HEK293 (cell line): Measurements from ENCODE around the gene EPG5.

Experiments used
- CTCF ChIA-PET: fragments of 350-600 bp; formaldehyde crosslinking; extraction: SDS; loops from one replicate; lab custom pipeline; 2021; ENCODE audit warnings: antibody characterized with exemption; lab: Yijun Ruan, JAX
- POLR2A ChIA-PET: fragments of 300-600 bp; formaldehyde crosslinking; extraction: SDS; loops from one replicate; lab custom pipeline; 2020; ENCODE audit warnings: antibody characterized with exemption, inconsistent platforms; lab: Yijun Ruan, JAX
- H3K27ac ChIP-seq: fragments of 200-500 bp; sonication (Bioruptor generic); 2 replicates; pipeline ENCODE4 v1.5.1; 2014; ENCODE audit warnings: low read depth, low read length, control low read depth, inconsistent platforms; ENCODE audit errors: extremely low read depth
- H3K36me3 ChIP-seq, 2 experiments: fragments of 200-500 bp in 1 of 2; sonication (Bioruptor generic) in 1 of 2; 1 replicate in 1 of 2; 2 replicates in 1 of 2; pipeline ENCODE4 v1.5.1; 2014 to 2017; ENCODE audit warnings: inconsistent platforms in 2 of 2, low read length in 2 of 2; ENCODE audit not compliant: control insufficient read depth in 2 of 2, insufficient read depth in 1 of 2
- H3K4me1 ChIP-seq: fragments of 200-500 bp; sonication (Bioruptor generic); 2 replicates; pipeline ENCODE4 v1.5.1; 2014; ENCODE audit warnings: mild to moderate bottlenecking, low read length, inconsistent platforms; ENCODE audit not compliant: control insufficient read depth, insufficient read depth
- H3K4me3 ChIP-seq: 2 replicates; pipeline ENCODE4 v1.5.1; 2011; ENCODE audit warnings: low read depth, mild to moderate bottlenecking, control low read depth, low read length, moderate library complexity
- H3K9me3 ChIP-seq: fragments of 200-500 bp; sonication (Bioruptor generic); 2 replicates; pipeline ENCODE4 v1.5.1; 2014; ENCODE audit warnings: low read depth, low read length, inconsistent platforms; ENCODE audit not compliant: control insufficient read depth, insufficient read depth
- BCL11B ChIP-seq: fragments of 450-650 bp; formaldehyde crosslinking; IDR thresholded peaks from 2 replicates; pipeline ENCODE4 v1.5.1; 2016; ENCODE audit warnings: low read depth, missing biosample characterization, missing genetic modification characterization
- ZFP37 ChIP-seq: fragments of 450-650 bp; formaldehyde crosslinking; IDR thresholded peaks from 2 replicates; pipeline ENCODE4 v1.5.1; 2016; ENCODE audit warnings: missing biosample characterization, missing genetic modification characterization
- ZNF140 ChIP-seq: fragments of 450-650 bp; formaldehyde crosslinking; IDR thresholded peaks from 2 replicates; pipeline ENCODE4 v1.5.1; 2016; ENCODE audit warnings: missing biosample characterization, missing genetic modification characterization
- ZNF391 ChIP-seq: fragments of 450-650 bp; formaldehyde crosslinking; IDR thresholded peaks from 2 replicates; pipeline ENCODE4 v1.5.1; 2016; ENCODE audit warnings: low read depth, missing biosample characterization, missing genetic modification characterization, borderline replicate concordance
- ZNF423 ChIP-seq: fragments of 450-650 bp; formaldehyde crosslinking; IDR thresholded peaks from 2 replicates; pipeline ENCODE4 v1.5.1; 2016; ENCODE audit warnings: missing biosample characterization, missing genetic modification characterization
- ZNF544 ChIP-seq: fragments of 450-650 bp; formaldehyde crosslinking; IDR thresholded peaks from 2 replicates; pipeline ENCODE4 v1.5.0; 2017; ENCODE audit warnings: missing biosample characterization, missing genetic modification characterization
- ZNF548 ChIP-seq: fragments of 450-650 bp; formaldehyde crosslinking; IDR thresholded peaks from 2 replicates; pipeline ENCODE4 v1.5.1; 2016; ENCODE audit warnings: missing biosample characterization, missing genetic modification characterization
- ZNF571 ChIP-seq: fragments of 450-650 bp; formaldehyde crosslinking; IDR thresholded peaks from 2 replicates; pipeline ENCODE4 v1.5.0; 2017; ENCODE audit warnings: missing biosample characterization, missing genetic modification characterization
- ZNF600 ChIP-seq: fragments of 450-650 bp; formaldehyde crosslinking; IDR thresholded peaks from 2 replicates; pipeline ENCODE4 v1.5.1; 2016; ENCODE audit warnings: missing biosample characterization, missing genetic modification characterization
- ZNF658 ChIP-seq: fragments of 450-650 bp; formaldehyde crosslinking; IDR thresholded peaks from 2 replicates; pipeline ENCODE4; 2016; ENCODE audit warnings: missing biosample characterization, missing genetic modification characterization
- ZNF768 ChIP-seq: fragments of 450-650 bp; formaldehyde crosslinking; IDR thresholded peaks from 2 replicates; pipeline ENCODE4 v1.5.1; 2018; ENCODE audit warnings: missing biosample characterization, mild to moderate bottlenecking, missing genetic modification characterization
- ZNF776 ChIP-seq: fragments of 450-650 bp; formaldehyde crosslinking; IDR thresholded peaks from 2 replicates; pipeline ENCODE4 v1.5.0; 2017; ENCODE audit warnings: missing biosample characterization, missing genetic modification characterization, borderline replicate concordance
- ZNF791 ChIP-seq: fragments of 450-650 bp; formaldehyde crosslinking; IDR thresholded peaks from 2 replicates; pipeline ENCODE4 v1.5.1; 2016; ENCODE audit warnings: missing biosample characterization, missing genetic modification characterization
- TF ChIP-seq, protein P1 (sequence below): fragments of 450-650 bp; formaldehyde crosslinking; IDR thresholded peaks from 2 replicates; pipeline ENCODE4 v1.5.1; 2016; ENCODE audit warnings: missing biosample characterization, missing genetic modification characterization
- TF ChIP-seq, protein P2 (sequence below): sonication (generic); formaldehyde crosslinking; IDR thresholded peaks from 2 replicates; pipeline ENCODE4 v1.8.1; 2022; ENCODE audit warnings: mild to moderate bottlenecking, moderate library complexity, missing genetic modification reagents
- TF ChIP-seq, protein P3 (sequence below): fragments of 450-650 bp; formaldehyde crosslinking; IDR thresholded peaks from 2 replicates; pipeline ENCODE4 v1.5.1; 2016; ENCODE audit warnings: missing biosample characterization, missing genetic modification characterization
- TF ChIP-seq, protein P4 (sequence below): fragments of 450-650 bp; formaldehyde crosslinking; IDR thresholded peaks from 2 replicates; pipeline ENCODE4 v1.5.1; 2016; ENCODE audit warnings: missing biosample characterization, missing genetic modification characterization, borderline replicate concordance
- TF ChIP-seq, protein P5 (sequence below): fragments of 450-650 bp; formaldehyde crosslinking; IDR thresholded peaks from 2 replicates; pipeline ENCODE4 v1.5.1; 2016; ENCODE audit warnings: missing biosample characterization, missing genetic modification characterization
- TF ChIP-seq, protein P6 (sequence below): fragments of 450-650 bp; formaldehyde crosslinking; conservative IDR thresholded peaks from 2 replicates; pipeline ENCODE4 v1.5.1; 2016; ENCODE audit warnings: low read depth, missing biosample characterization, missing genetic modification characterization

The EPG5 gene

DNA sequence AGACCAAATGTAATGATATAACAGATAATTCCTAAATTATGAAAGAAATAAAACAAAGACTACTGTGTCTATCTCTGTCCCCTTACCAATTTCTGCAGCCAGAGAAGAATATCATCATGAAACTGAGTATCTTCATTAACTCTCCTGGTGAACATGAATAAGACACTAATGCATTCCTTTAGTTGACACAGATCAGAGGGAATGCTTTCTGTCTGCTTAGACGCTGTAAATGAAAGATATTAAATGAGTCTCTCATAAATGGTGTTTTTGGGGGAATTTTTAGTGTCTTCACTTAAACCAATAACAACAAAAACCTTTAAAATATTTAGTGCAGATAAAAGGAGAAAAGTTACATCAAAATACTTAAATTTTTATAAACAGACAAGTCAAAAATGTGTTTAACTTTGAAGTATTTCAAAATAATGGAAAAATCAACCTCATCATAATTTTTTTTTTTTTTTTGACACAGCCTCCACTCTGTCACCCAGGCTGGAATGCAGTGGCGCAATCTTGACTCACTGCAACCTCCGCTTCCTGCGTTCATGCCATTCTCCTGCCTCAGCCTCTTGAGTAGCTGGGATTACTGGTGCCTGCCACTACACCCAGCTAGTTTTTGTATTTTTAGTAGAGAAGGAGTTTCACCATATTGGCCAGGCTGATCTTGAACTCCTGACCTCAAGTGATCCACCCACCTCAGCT is 16.0 kb downstream of the EPG5 start:
- ChIA-PET CTCF (interaction anchor here (1.2 kb wide), 1 partner anchor 285 kb away, joined by 5 read pairs; no protein-coding TSS in a partner anchor), POLR2A (no interaction called here)
- Histone ChIP-seq H3K27ac (no peak overlapping the region), H3K36me3 (peaks cover 47 to 83% of the 10 kb centered on the region in 2 experiments), H3K4me1 (no peaks in the 10 kb centered on the region), H3K9me3 (no peaks in the 10 kb centered on the region), H3K4me3 (no peak overlapping the region)
- no peak for TF ChIP-seq ZNF423 (tag by site-specific recombination)
- TF ChIP-seq ZNF600, result no peak
- TF ChIP-seq, protein P1, sequence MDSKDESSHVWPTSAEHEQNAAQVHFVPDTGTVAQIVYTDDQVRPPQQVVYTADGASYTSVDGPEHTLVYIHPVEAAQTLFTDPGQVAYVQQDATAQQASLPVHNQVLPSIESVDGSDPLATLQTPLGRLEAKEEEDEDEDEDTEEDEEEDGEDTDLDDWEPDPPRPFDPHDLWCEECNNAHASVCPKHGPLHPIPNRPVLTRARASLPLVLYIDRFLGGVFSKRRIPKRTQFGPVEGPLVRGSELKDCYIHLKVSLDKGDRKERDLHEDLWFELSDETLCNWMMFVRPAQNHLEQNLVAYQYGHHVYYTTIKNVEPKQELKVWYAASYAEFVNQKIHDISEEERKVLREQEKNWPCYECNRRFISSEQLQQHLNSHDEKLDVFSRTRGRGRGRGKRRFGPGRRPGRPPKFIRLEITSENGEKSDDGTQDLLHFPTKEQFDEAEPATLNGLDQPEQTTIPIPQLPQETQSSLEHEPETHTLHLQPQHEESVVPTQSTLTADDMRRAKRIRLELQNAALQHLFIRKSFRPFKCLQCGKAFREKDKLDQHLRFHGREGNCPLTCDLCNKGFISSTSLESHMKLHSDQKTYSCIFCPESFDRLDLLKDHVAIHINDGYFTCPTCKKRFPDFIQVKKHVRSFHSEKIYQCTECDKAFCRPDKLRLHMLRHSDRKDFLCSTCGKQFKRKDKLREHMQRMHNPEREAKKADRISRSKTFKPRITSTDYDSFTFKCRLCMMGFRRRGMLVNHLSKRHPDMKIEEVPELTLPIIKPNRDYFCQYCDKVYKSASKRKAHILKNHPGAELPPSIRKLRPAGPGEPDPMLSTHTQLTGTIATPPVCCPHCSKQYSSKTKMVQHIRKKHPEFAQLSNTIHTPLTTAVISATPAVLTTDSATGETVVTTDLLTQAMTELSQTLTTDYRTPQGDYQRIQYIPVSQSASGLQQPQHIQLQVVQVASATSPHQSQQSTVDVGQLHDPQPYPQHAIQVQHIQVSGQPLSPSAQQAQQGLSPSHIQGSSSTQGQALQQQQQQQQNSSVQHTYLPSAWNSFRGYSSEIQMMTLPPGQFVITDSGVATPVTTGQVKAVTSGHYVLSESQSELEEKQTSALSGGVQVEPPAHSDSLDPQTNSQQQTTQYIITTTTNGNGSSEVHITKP (tag by site-specific recombination), result no peak
- no peak for TF ChIP-seq ZNF768 (tag by site-specific recombination)
- TF ChIP-seq ZNF571 (tag by site-specific recombination), result no peak
- no peak for TF ChIP-seq ZNF544
- TF ChIP-seq, protein P2, sequence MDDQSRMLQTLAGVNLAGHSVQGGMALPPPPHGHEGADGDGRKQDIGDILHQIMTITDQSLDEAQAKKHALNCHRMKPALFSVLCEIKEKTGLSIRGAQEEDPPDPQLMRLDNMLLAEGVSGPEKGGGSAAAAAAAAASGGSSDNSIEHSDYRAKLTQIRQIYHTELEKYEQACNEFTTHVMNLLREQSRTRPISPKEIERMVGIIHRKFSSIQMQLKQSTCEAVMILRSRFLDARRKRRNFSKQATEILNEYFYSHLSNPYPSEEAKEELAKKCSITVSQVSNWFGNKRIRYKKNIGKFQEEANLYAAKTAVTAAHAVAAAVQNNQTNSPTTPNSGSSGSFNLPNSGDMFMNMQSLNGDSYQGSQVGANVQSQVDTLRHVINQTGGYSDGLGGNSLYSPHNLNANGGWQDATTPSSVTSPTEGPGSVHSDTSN (CRISPR knock-in tag), result no peak
- TF ChIP-seq, protein P3, sequence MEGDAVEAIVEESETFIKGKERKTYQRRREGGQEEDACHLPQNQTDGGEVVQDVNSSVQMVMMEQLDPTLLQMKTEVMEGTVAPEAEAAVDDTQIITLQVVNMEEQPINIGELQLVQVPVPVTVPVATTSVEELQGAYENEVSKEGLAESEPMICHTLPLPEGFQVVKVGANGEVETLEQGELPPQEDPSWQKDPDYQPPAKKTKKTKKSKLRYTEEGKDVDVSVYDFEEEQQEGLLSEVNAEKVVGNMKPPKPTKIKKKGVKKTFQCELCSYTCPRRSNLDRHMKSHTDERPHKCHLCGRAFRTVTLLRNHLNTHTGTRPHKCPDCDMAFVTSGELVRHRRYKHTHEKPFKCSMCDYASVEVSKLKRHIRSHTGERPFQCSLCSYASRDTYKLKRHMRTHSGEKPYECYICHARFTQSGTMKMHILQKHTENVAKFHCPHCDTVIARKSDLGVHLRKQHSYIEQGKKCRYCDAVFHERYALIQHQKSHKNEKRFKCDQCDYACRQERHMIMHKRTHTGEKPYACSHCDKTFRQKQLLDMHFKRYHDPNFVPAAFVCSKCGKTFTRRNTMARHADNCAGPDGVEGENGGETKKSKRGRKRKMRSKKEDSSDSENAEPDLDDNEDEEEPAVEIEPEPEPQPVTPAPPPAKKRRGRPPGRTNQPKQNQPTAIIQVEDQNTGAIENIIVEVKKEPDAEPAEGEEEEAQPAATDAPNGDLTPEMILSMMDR, result no peak

DNA sequence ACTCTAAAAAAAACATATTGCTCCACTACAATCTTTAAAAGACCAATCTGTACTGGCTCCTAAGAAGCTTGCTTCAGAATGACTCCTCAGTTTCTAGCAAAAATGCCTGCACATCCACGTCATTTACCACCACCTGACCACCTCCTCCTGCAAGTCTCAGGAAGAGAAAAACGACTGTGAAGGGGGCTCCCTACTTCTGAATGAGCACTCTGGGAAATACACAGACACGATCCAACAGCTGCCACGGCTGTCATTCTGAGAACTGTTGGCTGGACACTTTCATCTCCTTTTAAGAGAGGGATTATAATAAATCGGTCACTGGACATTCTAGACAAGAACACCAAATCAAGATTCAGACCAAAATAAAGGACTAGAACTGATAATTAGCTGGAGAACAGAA is 21.5 kb downstream of the EPG5 start:
- Histone ChIP-seq H3K9me3 (no peaks in the 10 kb centered on the region), H3K4me3 (no peak overlapping the region)
- POLR2A ChIA-PET, result no interaction called here
- TF ChIP-seq ZNF140 (tag by site-specific recombination) (no peak), BCL11B (no peak), ZNF776 (tag by site-specific recombination) (no peak), ZNF658 (tag by site-specific recombination) (no peak), ZNF791 (tag by site-specific recombination) (no peak), ZNF548 (tag by site-specific recombination) (no peak), ZFP37 (tag by site-specific recombination) (no peak), ZNF391 (tag by site-specific recombination) (no peak)
- TF ChIP-seq, protein P4, sequence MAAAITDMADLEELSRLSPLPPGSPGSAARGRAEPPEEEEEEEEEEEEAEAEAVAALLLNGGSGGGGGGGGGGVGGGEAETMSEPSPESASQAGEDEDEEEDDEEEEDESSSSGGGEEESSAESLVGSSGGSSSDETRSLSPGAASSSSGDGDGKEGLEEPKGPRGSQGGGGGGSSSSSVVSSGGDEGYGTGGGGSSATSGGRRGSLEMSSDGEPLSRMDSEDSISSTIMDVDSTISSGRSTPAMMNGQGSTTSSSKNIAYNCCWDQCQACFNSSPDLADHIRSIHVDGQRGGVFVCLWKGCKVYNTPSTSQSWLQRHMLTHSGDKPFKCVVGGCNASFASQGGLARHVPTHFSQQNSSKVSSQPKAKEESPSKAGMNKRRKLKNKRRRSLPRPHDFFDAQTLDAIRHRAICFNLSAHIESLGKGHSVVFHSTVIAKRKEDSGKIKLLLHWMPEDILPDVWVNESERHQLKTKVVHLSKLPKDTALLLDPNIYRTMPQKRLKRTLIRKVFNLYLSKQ, result no peak
- TF ChIP-seq, protein P5, sequence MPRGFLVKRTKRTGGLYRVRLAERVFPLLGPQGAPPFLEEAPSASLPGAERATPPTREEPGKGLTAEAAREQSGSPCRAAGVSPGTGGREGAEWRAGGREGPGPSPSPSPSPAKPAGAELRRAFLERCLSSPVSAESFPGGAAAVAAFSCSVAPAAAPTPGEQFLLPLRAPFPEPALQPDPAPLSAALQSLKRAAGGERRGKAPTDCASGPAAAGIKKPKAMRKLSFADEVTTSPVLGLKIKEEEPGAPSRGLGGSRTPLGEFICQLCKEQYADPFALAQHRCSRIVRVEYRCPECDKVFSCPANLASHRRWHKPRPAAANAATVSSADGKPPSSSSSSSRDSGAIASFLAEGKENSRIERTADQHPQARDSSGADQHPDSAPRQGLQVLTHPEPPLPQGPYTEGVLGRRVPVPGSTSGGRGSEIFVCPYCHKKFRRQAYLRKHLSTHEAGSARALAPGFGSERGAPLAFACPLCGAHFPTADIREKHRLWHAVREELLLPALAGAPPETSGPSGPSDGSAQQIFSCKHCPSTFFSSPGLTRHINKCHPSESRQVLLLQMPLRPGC (tag by site-specific recombination), result no peak
- TF ChIP-seq, protein P6, sequence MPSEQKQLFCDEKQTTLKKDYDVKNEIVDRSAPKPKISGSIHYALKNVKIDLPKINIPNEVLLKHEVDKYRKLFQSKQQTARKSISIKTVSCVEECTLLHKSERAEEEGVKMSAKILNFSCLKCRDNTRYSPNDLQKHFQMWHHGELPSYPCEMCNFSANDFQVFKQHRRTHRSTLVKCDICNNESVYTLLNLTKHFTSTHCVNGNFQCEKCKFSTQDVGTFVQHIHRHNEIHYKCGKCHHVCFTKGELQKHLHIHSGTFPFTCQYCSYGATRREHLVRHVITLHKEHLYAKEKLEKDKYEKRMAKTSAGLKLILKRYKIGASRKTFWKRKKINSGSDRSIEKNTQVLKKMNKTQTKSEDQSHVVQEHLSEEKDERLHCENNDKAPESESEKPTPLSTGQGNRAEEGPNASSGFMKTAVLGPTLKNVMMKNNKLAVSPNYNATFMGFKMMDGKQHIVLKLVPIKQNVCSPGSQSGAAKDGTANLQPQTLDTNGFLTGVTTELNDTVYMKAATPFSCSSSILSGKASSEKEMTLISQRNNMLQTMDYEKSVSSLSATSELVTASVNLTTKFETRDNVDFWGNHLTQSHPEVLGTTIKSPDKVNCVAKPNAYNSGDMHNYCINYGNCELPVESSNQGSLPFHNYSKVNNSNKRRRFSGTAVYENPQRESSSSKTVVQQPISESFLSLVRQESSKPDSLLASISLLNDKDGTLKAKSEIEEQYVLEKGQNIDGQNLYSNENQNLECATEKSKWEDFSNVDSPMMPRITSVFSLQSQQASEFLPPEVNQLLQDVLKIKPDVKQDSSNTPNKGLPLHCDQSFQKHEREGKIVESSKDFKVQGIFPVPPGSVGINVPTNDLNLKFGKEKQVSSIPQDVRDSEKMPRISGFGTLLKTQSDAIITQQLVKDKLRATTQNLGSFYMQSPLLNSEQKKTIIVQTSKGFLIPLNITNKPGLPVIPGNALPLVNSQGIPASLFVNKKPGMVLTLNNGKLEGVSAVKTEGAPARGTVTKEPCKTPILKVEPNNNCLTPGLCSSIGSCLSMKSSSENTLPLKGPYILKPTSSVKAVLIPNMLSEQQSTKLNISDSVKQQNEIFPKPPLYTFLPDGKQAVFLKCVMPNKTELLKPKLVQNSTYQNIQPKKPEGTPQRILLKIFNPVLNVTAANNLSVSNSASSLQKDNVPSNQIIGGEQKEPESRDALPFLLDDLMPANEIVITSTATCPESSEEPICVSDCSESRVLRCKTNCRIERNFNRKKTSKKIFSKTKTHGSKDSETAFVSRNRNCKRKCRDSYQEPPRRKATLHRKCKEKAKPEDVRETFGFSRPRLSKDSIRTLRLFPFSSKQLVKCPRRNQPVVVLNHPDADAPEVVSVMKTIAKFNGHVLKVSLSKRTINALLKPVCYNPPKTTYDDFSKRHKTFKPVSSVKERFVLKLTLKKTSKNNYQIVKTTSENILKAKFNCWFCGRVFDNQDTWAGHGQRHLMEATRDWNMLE, result no peak

More for the DNA sequence above, 21.5 kb downstream of the EPG5 start:
- CTCF ChIA-PET, result interaction anchor here (0.6 to 1.2 kb wide), 3 partner anchors 281 to 1617 kb away, joined by 3 to 5 read pairs (median 3); no protein-coding TSS in a partner anchor
- H3K36me3 ChIP-seq, result peaks cover 68 to 92% of the 10 kb centered on the region in 2 experiments
- no peak overlapping the region for H3K27ac ChIP-seq
- no peaks in the 10 kb centered on the region for H3K4me1 ChIP-seq
